KOPT-K1 (cell line): ENCODE measurements around the gene MKRN1.
"Not testable (repeated sequence)": the region's sequence is repeated elsewhere in the genome, so short reads cannot be mapped to it uniquely, and the experiment has no call there.

Experiments used
- H3K27ac ChIP-seq: fragments of 200-600 bp; sonication (generic); 2 replicates; pipeline ENCODE4 v1.5.1; 2016; ENCODE audit warnings: antibody characterized with exemption, mild to moderate bottlenecking, low read depth, low read length; ENCODE audit not compliant: poor library complexity, severe bottlenecking
- H3K36me3 ChIP-seq: fragments of 200-600 bp; sonication (generic); 2 replicates; pipeline ENCODE4 v1.5.1; 2017; ENCODE audit warnings: antibody characterized with exemption, mild to moderate bottlenecking, low read length, moderate library complexity; ENCODE audit not compliant: insufficient read depth
- H3K9me3 ChIP-seq: fragments of 200-600 bp; sonication (generic); 2 replicates; pipeline ENCODE4 v1.5.1; 2017; ENCODE audit warnings: antibody characterized with exemption, low read length, mild to moderate bottlenecking; ENCODE audit not compliant: insufficient read depth, poor library complexity, severe bottlenecking

Gene MKRN1, protein sequence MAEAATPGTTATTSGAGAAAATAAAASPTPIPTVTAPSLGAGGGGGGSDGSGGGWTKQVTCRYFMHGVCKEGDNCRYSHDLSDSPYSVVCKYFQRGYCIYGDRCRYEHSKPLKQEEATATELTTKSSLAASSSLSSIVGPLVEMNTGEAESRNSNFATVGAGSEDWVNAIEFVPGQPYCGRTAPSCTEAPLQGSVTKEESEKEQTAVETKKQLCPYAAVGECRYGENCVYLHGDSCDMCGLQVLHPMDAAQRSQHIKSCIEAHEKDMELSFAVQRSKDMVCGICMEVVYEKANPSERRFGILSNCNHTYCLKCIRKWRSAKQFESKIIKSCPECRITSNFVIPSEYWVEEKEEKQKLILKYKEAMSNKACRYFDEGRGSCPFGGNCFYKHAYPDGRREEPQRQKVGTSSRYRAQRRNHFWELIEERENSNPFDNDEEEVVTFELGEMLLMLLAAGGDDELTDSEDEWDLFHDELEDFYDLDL

DNA sequence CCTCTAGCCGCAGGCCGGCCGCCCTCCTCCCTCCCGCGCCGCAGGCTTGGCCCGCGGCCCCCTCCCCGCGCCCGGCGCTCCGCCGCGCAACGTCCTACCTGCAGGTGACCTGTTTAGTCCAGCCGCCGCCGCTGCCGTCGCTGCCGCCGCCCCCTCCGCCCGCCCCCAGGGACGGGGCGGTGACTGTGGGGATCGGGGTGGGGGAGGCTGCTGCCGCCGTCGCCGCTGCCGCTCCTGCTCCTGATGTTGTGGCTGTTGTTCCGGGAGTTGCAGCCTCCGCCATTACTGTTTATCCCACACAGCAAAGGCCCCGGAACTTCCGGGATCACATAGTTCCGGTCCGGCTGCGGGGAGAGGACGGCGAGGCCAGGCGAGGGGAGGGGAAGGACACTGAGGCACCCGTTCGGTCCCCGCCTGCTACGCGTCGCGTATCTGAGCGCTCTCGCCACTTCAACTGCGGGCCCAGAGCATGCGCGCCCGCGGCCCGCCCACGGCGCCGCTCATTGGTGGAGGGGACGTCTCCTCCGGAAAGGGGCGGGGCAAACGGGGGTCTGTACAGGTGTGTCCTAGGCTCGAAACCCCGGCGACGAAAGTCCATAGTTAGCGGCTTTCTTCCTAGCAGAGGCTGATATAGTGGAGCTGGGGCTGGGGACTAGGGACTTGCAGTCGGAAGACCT is at the start of gene MKRN1:
Gene MKRN1, minus strand, starts transcription at position 444 of the 677 bp plus-strand sequence. Its CDS starts 161 bp downstream, at position 283.
- no peaks in the 10 kb centered on the region for H3K36me3 ChIP-seq
- no peaks in the 10 kb centered on the region for H3K9me3 ChIP-seq
- H3K27ac ChIP-seq = peak within 1 kb of the TSS; percentile 77

DNA sequence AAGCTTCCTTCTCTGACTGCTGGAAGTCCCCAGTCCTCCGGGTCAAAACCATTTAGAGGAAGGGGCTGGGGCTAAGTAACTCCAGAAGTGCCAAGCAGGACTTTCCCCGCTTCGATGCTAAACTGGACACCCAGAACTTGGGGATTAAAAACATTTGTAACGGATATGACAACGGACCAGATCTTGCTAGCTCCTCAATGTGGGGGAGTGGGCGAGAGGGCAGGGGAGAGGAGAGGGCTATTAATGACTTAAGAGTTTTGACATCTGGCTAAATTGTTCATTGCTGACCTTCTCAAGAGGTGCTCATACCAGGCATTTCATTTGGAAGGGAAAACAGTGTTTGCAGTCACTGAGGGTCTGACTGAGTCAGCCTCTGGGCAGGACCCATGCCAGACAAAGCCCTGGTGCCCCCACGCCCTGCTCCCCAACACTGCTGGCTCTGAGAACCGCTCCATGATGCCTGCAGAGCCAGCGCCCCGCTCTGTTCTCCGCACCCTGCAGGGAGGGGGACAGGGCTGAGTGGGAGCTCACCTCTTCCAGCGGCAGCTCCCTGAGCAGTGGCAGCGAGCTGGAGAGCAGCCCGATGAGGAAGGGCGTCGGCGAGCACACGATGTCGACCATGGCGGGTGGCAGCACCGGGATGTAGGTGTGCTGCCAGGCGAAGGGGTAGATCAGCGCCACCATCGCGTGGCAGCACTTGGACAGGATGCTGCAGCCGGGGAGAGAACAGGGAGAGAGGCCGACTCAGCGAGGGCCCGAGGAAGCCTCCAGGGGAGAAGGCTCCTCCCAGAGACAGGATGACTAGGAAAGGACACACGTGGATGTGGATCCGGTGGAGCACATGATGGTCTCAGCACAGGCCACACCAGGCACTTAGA is 47.7 kb upstream of the MKRN1 start:
- H3K9me3 ChIP-seq = no peaks in the 10 kb centered on the region

DNA sequence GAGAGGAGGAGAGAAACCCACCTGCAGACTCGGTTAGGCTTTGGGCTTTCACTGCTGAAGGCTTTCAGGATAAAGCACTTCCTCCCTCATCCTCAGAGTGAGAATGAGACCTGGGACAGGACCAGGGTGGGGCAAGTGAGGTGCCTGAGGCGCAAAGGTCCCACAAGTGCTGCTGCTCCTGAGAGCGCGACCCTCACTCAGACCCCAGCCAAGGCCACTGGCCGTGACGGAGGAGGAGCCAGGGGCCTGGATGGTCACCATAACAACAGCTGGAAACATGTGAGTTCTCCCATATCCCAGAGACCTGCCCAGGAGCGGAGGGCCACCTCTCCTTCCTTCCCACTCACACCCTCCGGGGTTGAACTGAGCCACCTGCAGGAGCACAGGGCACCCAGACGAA is 46.9 kb upstream of the MKRN1 start:
- Histone ChIP-seq H3K36me3 (no peaks in the 10 kb centered on the region), H3K9me3 (no peaks in the 10 kb centered on the region), H3K27ac (no peak overlapping the region)

More for the DNA sequence above, 47.7 kb upstream of the MKRN1 start:
- Histone ChIP-seq H3K27ac (no peak overlapping the region), H3K36me3 (no peaks in the 10 kb centered on the region)

DNA sequence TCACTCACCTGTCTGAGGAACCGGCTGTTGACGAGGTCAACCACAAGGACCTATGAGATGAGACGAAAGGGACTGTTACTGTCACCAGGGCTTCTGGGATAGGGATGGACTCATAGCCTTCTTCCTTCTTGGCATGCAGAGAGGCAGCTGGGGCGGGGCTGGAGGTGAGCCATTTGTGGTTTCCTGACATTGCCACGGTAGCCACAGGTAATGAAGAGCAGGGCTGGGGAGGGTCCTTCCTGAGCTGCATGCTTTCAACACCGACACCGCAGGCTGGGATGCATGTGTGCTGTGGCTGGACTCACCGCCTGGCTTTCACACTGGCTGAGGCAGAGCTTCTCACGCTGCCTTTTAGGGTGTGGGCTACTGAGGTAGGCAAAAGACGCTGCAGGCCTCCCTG is 46.4 kb upstream of the MKRN1 start:
- H3K9me3 ChIP-seq = no peaks in the 10 kb centered on the region
- no peaks in the 10 kb centered on the region for H3K36me3 ChIP-seq
- H3K27ac ChIP-seq = no peak overlapping the region

DNA sequence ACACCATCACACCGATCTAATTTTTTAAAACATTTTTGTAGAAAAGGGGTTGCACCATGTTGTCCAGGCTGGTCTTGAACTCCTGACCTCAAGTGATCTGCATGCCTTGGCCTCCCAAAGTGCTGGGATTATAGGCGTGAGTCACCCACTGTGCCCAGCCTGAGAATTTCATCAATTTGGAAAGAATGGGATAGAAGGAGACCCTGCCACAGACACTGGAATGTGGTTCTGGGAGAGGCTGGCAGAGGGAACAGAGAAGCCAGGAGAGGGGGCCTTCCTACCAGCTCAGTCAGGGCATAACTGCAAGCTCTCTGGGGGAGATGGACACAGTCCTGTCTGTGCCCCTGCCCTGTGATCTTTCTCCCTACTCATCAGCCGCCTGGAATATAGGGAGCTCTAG is 42.1 kb upstream of the MKRN1 start:
- H3K36me3 ChIP-seq = no peaks in the 10 kb centered on the region
- H3K9me3 ChIP-seq = no peaks in the 10 kb centered on the region

DNA sequence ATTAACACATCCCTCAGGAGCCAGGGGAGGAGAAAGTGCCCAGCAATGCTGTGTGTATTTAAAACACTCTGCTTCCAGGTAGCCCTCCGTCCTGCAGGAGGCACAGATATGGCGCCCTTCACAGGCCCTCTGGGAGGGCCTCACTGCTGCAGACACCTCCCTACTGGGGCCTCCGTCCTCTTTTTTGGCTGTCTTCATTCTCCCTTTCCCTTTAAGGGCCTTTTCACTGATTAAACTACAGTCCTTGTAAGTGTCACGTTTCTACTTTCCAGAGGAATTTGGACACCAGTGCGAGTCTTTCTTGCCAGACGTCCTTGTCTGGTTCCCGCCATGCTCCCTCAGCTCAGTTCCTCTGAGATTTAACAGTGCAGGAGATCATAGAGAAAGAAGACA is 39.7 kb upstream of the MKRN1 start:
- no peak overlapping the region for H3K27ac ChIP-seq
- H3K9me3 ChIP-seq = no peaks in the 10 kb centered on the region
- H3K36me3 ChIP-seq = no peaks in the 10 kb centered on the region

More for the DNA sequence above, 42.1 kb upstream of the MKRN1 start:
- no peak overlapping the region for H3K27ac ChIP-seq

DNA sequence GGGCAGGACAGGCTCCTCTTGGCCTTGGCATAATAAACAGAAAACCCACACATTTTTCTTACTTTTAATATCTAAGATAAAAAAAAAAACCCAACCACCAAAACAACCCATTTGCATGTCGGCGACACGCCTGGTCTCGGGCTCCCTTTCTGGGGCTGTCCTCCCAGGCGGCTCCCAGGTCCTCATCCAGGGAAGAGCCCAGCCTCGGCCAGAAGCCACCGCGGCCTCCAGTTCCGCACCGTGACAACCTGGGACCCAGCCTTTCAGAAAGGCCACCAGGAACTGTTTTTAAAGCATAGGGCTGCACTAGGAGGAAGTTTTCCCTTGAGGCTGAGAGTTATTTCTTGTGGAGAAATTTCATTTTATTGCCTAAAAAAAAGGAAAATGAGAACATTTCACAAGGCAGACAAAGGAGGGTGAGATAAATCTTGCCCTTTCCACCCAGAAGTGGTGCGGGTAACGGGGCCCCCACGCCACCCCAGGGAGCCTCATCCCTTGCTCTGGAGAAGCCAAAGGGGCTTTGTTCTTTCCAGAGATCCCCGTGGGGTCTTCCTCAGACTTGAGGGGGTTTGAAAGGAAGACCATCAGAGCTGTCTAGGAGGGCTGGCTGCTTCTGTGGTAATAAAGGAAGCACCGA is 39.2 kb upstream of the MKRN1 start:
- Histone ChIP-seq H3K36me3 (no peaks in the 10 kb centered on the region), H3K9me3 (no peaks in the 10 kb centered on the region), H3K27ac (no peak overlapping the region)

DNA sequence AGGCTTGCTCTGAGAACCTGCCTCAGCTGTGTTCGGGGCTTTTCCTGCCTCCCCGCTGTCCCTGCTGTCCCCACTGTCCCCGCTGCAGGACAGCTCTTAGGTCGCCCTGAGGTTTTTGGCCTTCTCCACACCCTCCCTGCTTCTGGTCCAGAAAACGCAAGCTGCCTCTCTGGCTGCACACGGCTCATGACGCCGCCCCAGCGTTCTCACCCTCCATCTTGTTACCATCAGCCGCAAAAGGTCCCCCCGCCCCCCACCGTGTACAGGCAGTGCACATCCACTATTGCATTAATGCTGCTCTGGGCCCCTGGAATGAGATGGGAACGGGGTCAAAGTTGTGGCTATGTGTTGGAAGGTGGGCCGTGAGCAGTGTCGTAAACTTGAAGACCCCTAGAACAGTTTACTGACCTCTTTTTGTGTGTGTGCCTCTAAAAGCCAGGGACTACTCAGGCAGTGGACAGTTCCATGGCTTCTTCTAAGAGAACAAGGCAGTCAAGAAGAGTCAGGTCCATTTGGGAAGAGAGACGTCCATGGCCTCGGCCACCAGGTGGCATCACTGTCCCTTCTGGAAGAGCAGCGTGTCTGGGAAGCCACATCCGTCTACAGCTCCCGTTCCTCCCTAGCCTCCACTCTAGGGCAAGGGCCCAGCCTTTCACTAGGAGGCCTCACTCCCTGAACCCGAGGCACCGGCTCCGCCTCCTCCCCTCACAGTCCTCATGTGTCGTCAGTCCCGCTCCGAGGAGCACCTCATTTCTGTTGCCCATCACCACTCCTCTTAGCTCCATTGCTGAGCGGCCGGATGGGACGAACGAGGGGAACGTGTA is 38.5 kb upstream of the MKRN1 start:
- Histone ChIP-seq H3K27ac (no peak overlapping the region), H3K9me3 (no peaks in the 10 kb centered on the region), H3K36me3 (no peaks in the 10 kb centered on the region)

DNA sequence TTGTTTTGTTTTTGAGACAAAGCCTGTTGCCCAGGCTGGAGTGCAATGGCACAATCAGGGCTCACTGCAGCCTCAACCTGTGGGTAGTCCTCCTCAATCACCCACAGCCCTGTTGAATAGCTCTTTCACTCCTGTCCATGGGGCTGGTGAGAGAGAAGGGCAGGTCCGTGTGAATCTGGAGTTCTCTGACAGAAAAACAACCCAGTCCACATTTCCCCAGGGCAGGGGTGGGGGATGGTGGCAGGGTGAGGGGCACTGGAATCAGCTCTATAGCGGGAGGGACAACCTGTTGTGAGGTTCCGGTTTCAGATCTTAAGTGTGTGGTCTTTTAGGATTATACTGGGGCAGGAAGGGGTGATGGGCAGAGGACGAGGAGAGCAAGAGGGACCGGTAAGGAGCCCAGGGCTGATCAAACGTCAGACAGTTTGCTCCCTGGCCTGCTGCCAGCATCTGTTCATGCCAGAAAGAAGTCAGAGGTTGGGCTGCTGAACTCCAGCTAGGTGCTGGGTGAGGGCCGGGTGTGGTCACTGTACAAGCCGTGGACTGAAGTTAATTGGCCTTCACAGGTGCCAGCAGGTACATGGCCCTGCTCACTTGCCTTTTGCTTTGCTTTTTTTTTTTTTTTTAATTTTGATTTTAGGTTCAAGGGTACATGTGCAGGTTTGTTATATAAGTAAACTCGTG is 33.2 kb upstream of the MKRN1 start:
- H3K27ac ChIP-seq = no peak overlapping the region
- no peaks in the 10 kb centered on the region for H3K9me3 ChIP-seq
- no peaks in the 10 kb centered on the region for H3K36me3 ChIP-seq

DNA sequence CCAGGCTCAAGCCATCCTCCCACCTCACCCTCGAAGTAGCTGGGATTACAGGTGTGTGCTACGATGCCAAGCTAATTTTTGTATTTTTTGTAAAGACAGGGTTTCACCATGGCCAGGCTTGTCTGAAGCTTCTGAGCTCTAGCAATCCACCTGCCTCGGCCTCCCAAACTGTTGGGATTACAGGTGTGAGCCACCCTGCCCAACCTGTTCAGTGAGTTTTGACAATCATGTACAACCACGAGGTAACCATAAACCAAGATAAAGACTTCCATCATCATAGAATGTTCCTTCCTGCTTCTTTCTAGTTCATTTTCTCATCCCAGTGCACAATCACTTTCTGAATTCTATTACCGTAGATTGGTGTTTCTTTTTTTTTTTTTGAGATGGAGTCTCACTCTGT is 30.5 kb upstream of the MKRN1 start:
- H3K36me3 ChIP-seq = no peaks in the 10 kb centered on the region
- H3K9me3 ChIP-seq = no peaks in the 10 kb centered on the region
- H3K27ac ChIP-seq = no peak overlapping the region

DNA sequence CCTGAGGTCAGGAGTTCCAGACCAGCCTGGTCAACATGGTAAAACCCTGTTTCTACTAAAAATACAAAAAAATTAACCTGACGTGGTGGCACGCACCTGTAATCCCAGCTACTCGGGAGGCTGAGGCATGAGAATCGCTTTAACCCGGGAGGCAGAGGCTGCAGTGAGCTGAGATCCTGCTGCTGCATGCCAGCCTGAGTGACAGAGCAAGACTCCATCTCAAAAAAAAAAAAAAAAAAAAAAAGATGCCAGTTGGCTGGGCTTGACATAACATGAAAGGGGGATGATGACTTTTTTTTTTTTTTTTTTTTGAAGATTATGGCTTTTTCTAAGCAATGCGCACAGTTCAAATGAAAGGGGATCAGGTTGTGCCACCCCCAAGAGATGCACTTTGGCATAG is 28.3 kb upstream of the MKRN1 start:
- H3K36me3 ChIP-seq, H3K27ac ChIP-seq, H3K9me3 ChIP-seq: not testable (repeated sequence)

DNA sequence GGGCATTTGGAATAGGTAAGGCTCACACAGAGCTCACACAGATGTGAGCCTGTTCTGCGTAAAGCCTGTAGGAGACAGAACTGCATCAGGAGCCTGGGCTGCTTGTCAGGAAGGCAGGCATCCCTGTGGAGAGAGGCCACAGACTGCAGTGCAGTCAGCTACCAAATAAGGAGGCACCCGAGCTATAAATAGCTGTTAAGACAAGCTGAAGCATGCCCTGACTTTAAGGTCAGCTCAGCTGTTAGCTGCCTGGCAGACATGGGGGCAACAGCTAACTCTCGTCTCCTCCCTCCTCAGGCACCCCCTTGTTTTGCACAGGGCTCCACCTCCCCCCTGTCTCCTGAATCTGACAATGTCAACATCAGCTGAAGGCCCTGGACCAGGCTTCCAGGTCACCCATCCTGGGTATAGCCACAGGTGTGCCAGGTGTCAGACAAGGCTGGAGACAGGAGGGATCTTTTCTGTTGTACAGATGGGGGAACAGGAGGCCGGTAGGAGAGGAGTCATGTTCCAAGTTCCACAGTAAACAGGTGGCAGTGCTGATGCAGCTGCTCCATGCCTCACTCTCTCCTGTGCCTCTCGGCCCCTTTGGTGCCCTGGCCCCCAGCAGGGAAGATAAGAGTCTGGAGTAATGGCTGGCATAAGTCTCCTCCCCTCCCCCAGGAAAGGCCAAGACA is 27.6 kb upstream of the MKRN1 start:
- Histone ChIP-seq H3K36me3 (no peaks in the 10 kb centered on the region), H3K27ac (no peak overlapping the region)

DNA sequence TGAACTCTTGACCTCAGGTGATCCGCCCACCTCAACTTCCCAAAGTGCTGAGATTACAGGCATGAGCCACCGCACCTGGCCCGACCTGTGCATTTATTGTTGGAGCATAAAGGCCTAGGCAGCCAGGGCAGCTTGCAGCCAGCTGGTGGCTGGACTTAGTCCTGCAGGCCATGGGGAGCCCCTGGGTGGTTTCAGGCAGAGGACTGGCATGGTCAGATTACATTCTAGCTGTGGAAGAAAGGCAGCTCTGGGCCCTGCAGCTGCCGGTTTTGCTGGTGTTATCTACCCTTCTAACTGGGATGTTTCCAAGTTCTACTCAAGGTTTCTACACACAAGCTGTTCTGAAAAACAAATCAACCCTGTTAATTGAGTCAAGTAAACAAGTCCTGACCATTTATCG is 22.7 kb upstream of the MKRN1 start:
- H3K36me3 ChIP-seq = no peaks in the 10 kb centered on the region
- H3K27ac ChIP-seq = no peak overlapping the region
- no peaks in the 10 kb centered on the region for H3K9me3 ChIP-seq

More for the DNA sequence above, 27.6 kb upstream of the MKRN1 start:
- H3K9me3 ChIP-seq = no peaks in the 10 kb centered on the region
